Stimulated activated memory B cell treated with anti-CD40 and anti-IgM and Interleukin-4, amounts not matched to agents 10 μg/mL and 1 μg/mL and 100 μg/mL, for 72 hours (primary cell): ENCODE measurements around the gene MACIR.

Experiments used
- ATAC-seq: fragments of 150-1000 bp; cut with Tn5 transposase; 2 replicates; pipeline ENCODE4 v1.10.0; 2021
- H3K27ac Mint-ChIP-seq: one replicate; pipeline ENCODE4 v1.8.0; 2022; ENCODE audit warnings: mild to moderate bottlenecking, mixed read lengths
- H3K27me3 Mint-ChIP-seq: one replicate; pipeline ENCODE4 v1.8.0; 2022; ENCODE audit warnings: mixed read lengths
- H3K36me3 Mint-ChIP-seq: one replicate; pipeline ENCODE4 v1.8.0; 2022; ENCODE audit warnings: mixed read lengths
- H3K4me1 Mint-ChIP-seq: one replicate; pipeline ENCODE4 v1.8.0; 2022; ENCODE audit warnings: mixed read lengths
- H3K4me3 Mint-ChIP-seq: one replicate; pipeline ENCODE4 v1.8.0; 2022; ENCODE audit warnings: mild to moderate bottlenecking, moderate library complexity, mixed read lengths
- H3K9me3 Mint-ChIP-seq: one replicate; pipeline ENCODE4 v1.8.0; 2022; ENCODE audit warnings: mixed read lengths

The MACIR gene

GRCh38 chr5:103262422-103262871, 3.9 kb downstream of the MACIR start:
- H3K9me3 Mint-ChIP-seq, result no peaks in the 10 kb centered on the region
- no peak overlapping the region for H3K27ac Mint-ChIP-seq
- no peaks in the 10 kb centered on the region for H3K27me3 Mint-ChIP-seq
- no peak for ATAC-seq
- peaks cover 6% of the 10 kb centered on the region for H3K36me3 Mint-ChIP-seq
- peaks cover 31% of the 10 kb centered on the region for H3K4me1 Mint-ChIP-seq
- no peak overlapping the region for H3K4me3 Mint-ChIP-seq

- Mint-ChIP-seq H3K9me3 (no peaks in the 10 kb centered on the region), H3K27ac (no peak overlapping the region), H3K4me1 (peaks cover 31% of the 10 kb centered on the region), H3K36me3 (peaks cover 10% of the 10 kb centered on the region), H3K4me3 (no peak overlapping the region), H3K27me3 (no peaks in the 10 kb centered on the region)
- ATAC-seq, result no peak
Measured at GRCh38 chr5:103263054-103263453, 4.5 kb downstream of the MACIR start.

- ATAC-seq, result no peak
- H3K27ac Mint-ChIP-seq, result no peak overlapping the region
- no peaks in the 10 kb centered on the region for H3K27me3 Mint-ChIP-seq
- peaks cover 28% of the 10 kb centered on the region for H3K4me1 Mint-ChIP-seq
- H3K36me3 Mint-ChIP-seq, result peaks cover 11% of the 10 kb centered on the region
- no peak overlapping the region for H3K4me3 Mint-ChIP-seq
- H3K9me3 Mint-ChIP-seq, result no peaks in the 10 kb centered on the region
Measured at GRCh38 chr5:103264508-103264907, 5.9 kb downstream of the MACIR start.

- H3K36me3 Mint-ChIP-seq, result peaks cover 11% of the 10 kb centered on the region
- H3K9me3 Mint-ChIP-seq, result no peaks in the 10 kb centered on the region
- H3K4me1 Mint-ChIP-seq, result peaks cover 14% of the 10 kb centered on the region
- H3K27me3 Mint-ChIP-seq, result no peaks in the 10 kb centered on the region
- ATAC-seq, result no peak
- no peak overlapping the region for H3K4me3 Mint-ChIP-seq
- H3K27ac Mint-ChIP-seq, result no peak overlapping the region
Measured at GRCh38 chr5:103270581-103270980, 12.0 kb downstream of the MACIR start.

GRCh38 chr5:103271570-103272289, 13.2 kb downstream of the MACIR start:
- H3K27ac Mint-ChIP-seq, result no peak overlapping the region

GRCh38 chr5:103272377-103272776, 13.8 kb downstream of the MACIR start:
- peaks cover 14% of the 10 kb centered on the region for H3K4me1 Mint-ChIP-seq
- H3K36me3 Mint-ChIP-seq, result peaks cover 15% of the 10 kb centered on the region
- no peak overlapping the region for H3K27ac Mint-ChIP-seq
- H3K27me3 Mint-ChIP-seq, result no peaks in the 10 kb centered on the region
- no peaks in the 10 kb centered on the region for H3K9me3 Mint-ChIP-seq
- H3K4me3 Mint-ChIP-seq, result no peak overlapping the region
- no peak for ATAC-seq

More at GRCh38 chr5:103271570-103272289, 13.2 kb downstream of the MACIR start:
- peaks cover 14% of the 10 kb centered on the region for H3K4me1 Mint-ChIP-seq
- H3K4me3 Mint-ChIP-seq, result no peak overlapping the region
- H3K36me3 Mint-ChIP-seq, result peaks cover 16% of the 10 kb centered on the region
- ATAC-seq, result no peak
- no peaks in the 10 kb centered on the region for H3K9me3 Mint-ChIP-seq
- no peaks in the 10 kb centered on the region for H3K27me3 Mint-ChIP-seq

GRCh38 chr5:103273952-103274351, 15.4 kb downstream of the MACIR start:
- Mint-ChIP-seq H3K27ac (no peak overlapping the region), H3K9me3 (no peaks in the 10 kb centered on the region), H3K4me3 (no peak overlapping the region), H3K4me1 (peaks cover 14% of the 10 kb centered on the region), H3K27me3 (no peaks in the 10 kb centered on the region), H3K36me3 (peaks cover 10% of the 10 kb centered on the region)
- no peak for ATAC-seq

GRCh38 chr5:103275851-103276250, 17.3 kb downstream of the MACIR start:
- ATAC-seq, result no peak
- peaks cover 10% of the 10 kb centered on the region for H3K4me1 Mint-ChIP-seq
- no peak overlapping the region for H3K4me3 Mint-ChIP-seq
- H3K27ac Mint-ChIP-seq, result no peak overlapping the region
- peaks cover 10% of the 10 kb centered on the region for H3K36me3 Mint-ChIP-seq
- no peaks in the 10 kb centered on the region for H3K27me3 Mint-ChIP-seq
- no peaks in the 10 kb centered on the region for H3K9me3 Mint-ChIP-seq

- no peak overlapping the region for H3K4me3 Mint-ChIP-seq
Measured at GRCh38 chr5:103280967-103281366, 22.4 kb downstream of the MACIR start.

GRCh38 chr5:103283120-103283519, 24.6 kb downstream of the MACIR start:
- H3K27me3 Mint-ChIP-seq, result no peaks in the 10 kb centered on the region
- H3K4me3 Mint-ChIP-seq, result no peak overlapping the region
- ATAC-seq, result no peak
- no peak overlapping the region for H3K27ac Mint-ChIP-seq
- no peaks in the 10 kb centered on the region for H3K4me1 Mint-ChIP-seq
- H3K9me3 Mint-ChIP-seq, result no peaks in the 10 kb centered on the region
- H3K36me3 Mint-ChIP-seq, result no peaks in the 10 kb centered on the region

More at GRCh38 chr5:103280967-103281366, 22.4 kb downstream of the MACIR start:
- H3K27me3 Mint-ChIP-seq, result no peaks in the 10 kb centered on the region
- H3K4me1 Mint-ChIP-seq, result no peaks in the 10 kb centered on the region
- no peak overlapping the region for H3K27ac Mint-ChIP-seq
- H3K9me3 Mint-ChIP-seq, result no peaks in the 10 kb centered on the region
- no peak for ATAC-seq
- H3K36me3 Mint-ChIP-seq, result peaks cover 6% of the 10 kb centered on the region

GRCh38 chr5:103283869-103284268, 25.3 kb downstream of the MACIR start:
- no peak for ATAC-seq
- H3K27ac Mint-ChIP-seq, result no peak overlapping the region
- H3K4me1 Mint-ChIP-seq, result no peaks in the 10 kb centered on the region
- H3K36me3 Mint-ChIP-seq, result no peaks in the 10 kb centered on the region
- H3K4me3 Mint-ChIP-seq, result no peak overlapping the region
- no peaks in the 10 kb centered on the region for H3K9me3 Mint-ChIP-seq
- no peaks in the 10 kb centered on the region for H3K27me3 Mint-ChIP-seq

GRCh38 chr5:103286622-103287021, 28.1 kb downstream of the MACIR start:
- no peak for ATAC-seq
- Mint-ChIP-seq H3K4me3 (no peak overlapping the region), H3K9me3 (no peaks in the 10 kb centered on the region), H3K27ac (no peak overlapping the region), H3K27me3 (no peaks in the 10 kb centered on the region), H3K36me3 (no peaks in the 10 kb centered on the region), H3K4me1 (no peaks in the 10 kb centered on the region)

- Mint-ChIP-seq H3K9me3 (no peaks in the 10 kb centered on the region), H3K27ac (no peak overlapping the region), H3K36me3 (no peaks in the 10 kb centered on the region), H3K27me3 (no peaks in the 10 kb centered on the region), H3K4me3 (no peak overlapping the region), H3K4me1 (no peaks in the 10 kb centered on the region)
- ATAC-seq, result no peak
Measured at GRCh38 chr5:103289024-103289423, 30.5 kb downstream of the MACIR start.

- no peaks in the 10 kb centered on the region for H3K4me1 Mint-ChIP-seq
- H3K27ac Mint-ChIP-seq, result no peak overlapping the region
- no peaks in the 10 kb centered on the region for H3K9me3 Mint-ChIP-seq
- H3K36me3 Mint-ChIP-seq, result no peaks in the 10 kb centered on the region
- H3K27me3 Mint-ChIP-seq, result no peaks in the 10 kb centered on the region
- no peak for ATAC-seq
- no peak overlapping the region for H3K4me3 Mint-ChIP-seq
Measured at GRCh38 chr5:103290846-103291245, 32.3 kb downstream of the MACIR start.

GRCh38 chr5:103291606-103292005, 33.0 kb downstream of the MACIR start:
- Mint-ChIP-seq H3K4me3 (no peak overlapping the region), H3K27ac (no peak overlapping the region), H3K4me1 (no peaks in the 10 kb centered on the region), H3K27me3 (no peaks in the 10 kb centered on the region), H3K9me3 (no peaks in the 10 kb centered on the region), H3K36me3 (no peaks in the 10 kb centered on the region)
- ATAC-seq, result no peak

- H3K36me3 Mint-ChIP-seq, result no peaks in the 10 kb centered on the region
- no peak for ATAC-seq
- H3K9me3 Mint-ChIP-seq, result no peaks in the 10 kb centered on the region
- H3K27me3 Mint-ChIP-seq, result no peaks in the 10 kb centered on the region
- H3K4me1 Mint-ChIP-seq, result no peaks in the 10 kb centered on the region
- no peak overlapping the region for H3K4me3 Mint-ChIP-seq
- H3K27ac Mint-ChIP-seq, result no peak overlapping the region
Measured at GRCh38 chr5:103293099-103293498, 34.5 kb downstream of the MACIR start.
